SK-N-SH (cell line): ENCODE measurements around the gene KLHDC10. TPM values are rescaled to one million over a fixed set of nuclear protein-coding genes. Genes with fewer than 3 reads are reported as not detected.

ENCODE experiments used
- CTCF ChIA-PET: fragments of 300-600, 350-600 bp; formaldehyde crosslinking; extraction: SDS; loops from one replicate; lab custom pipeline; 2021; lab: Yijun Ruan, JAX
- POLR2A ChIA-PET: fragments of 350-600 bp; sonication (Branson Sonifier 250); formaldehyde crosslinking; extraction: SDS; loops from one replicate; lab custom pipeline; 2020; ENCODE audit warnings: antibody characterized with exemption, inconsistent platforms; lab: Yijun Ruan, JAX
- DNase-seq: peaks from one replicate; pipeline ENCODE4 v3.0.0; 2012
- H2AFZ ChIP-seq: fragments of 200-600 bp; sonication (generic); 2 replicates; pipeline ENCODE4 v1.8.1; 2016; ENCODE audit warnings: antibody characterized with exemption, mild to moderate bottlenecking, low read depth
- H3F3A ChIP-seq: fragments of 200-600 bp; sonication (generic); replicated peaks from 2 replicates; pipeline ENCODE3; 2016; ENCODE audit warnings: antibody characterized with exemption, mild to moderate bottlenecking; ENCODE audit not compliant: insufficient read depth
- H3K27ac ChIP-seq, 2 experiments: fragments of 200-500 bp in 1 of 2; fragments of 200-600 bp in 1 of 2; sonication (Bioruptor generic) in 1 of 2; sonication (generic), shearing (Covaris generic) in 1 of 2; 2 replicates each; pipeline versions ENCODE4 v1.5.1 to v1.6.1; 2014 to 2016; ENCODE audit warnings: low read depth in 2 of 2, inconsistent platforms in 1 of 2, low read length in 1 of 2, mild to moderate bottlenecking in 1 of 2, mixed read lengths in 1 of 2
- H3K27me3 ChIP-seq: fragments of 200-600 bp; sonication (generic), shearing (Covaris generic); 2 replicates; pipeline ENCODE4 v1.6.1; 2016; ENCODE audit warnings: mixed run types; ENCODE audit not compliant: insufficient read depth
- H3K36me3 ChIP-seq, 2 experiments: fragments of 200-500 bp in 1 of 2; fragments of 200-600 bp in 1 of 2; sonication (Bioruptor generic) in 1 of 2; sonication (generic) in 1 of 2; replicated peaks in 1 of 2; 2 replicates each; pipeline versions ENCODE3 to v1.5.1; 2014 to 2016; ENCODE audit warnings: low read length in 1 of 2, mild to moderate bottlenecking in 1 of 2; ENCODE audit not compliant: insufficient read depth in 2 of 2, control insufficient read depth in 1 of 2
- H3K4me1 ChIP-seq, 2 experiments: fragments of 200-500 bp in 1 of 2; fragments of 200-600 bp in 1 of 2; sonication (Bioruptor generic) in 1 of 2; sonication (generic), shearing (Covaris generic) in 1 of 2; 2 replicates each; pipeline versions ENCODE4 v1.5.1 to v1.6.1; 2014 to 2016; ENCODE audit warnings: low read depth in 1 of 2, low read length in 1 of 2, mixed run types in 1 of 2; ENCODE audit not compliant: insufficient read depth in 2 of 2, control insufficient read depth in 1 of 2
- H3K4me2 ChIP-seq: fragments of 200-600 bp; sonication (generic), shearing (Covaris generic); 2 replicates; pipeline ENCODE4 v1.6.1; 2017; ENCODE audit warnings: mixed run types
- H3K4me3 ChIP-seq, 2 experiments: fragments of 200-500 bp in 1 of 2; fragments of 200-600 bp in 1 of 2; sonication (Bioruptor generic) in 1 of 2; sonication (generic), shearing (Covaris generic) in 1 of 2; 2 replicates each; pipeline versions ENCODE4 v1.5.1 to v1.8.1; 2014 to 2016; ENCODE audit warnings: low read depth in 2 of 2, inconsistent platforms in 1 of 2, low read length in 1 of 2, mild to moderate bottlenecking in 1 of 2, mixed read lengths in 1 of 2, moderate library complexity in 1 of 2
- H3K79me2 ChIP-seq: fragments of 200-600 bp; sonication (generic); 2 replicates; pipeline ENCODE4 v1.8.1; 2017; ENCODE audit warnings: mild to moderate bottlenecking; ENCODE audit not compliant: insufficient read depth
- H3K9ac ChIP-seq: fragments of 200-600 bp; sonication (generic); 2 replicates; pipeline ENCODE4 v1.6.1; 2017; ENCODE audit warnings: mixed run types
- H3K9me2 ChIP-seq: fragments of 200-600 bp; sonication (generic); 2 replicates; pipeline ENCODE4 v1.6.1; 2017; ENCODE audit warnings: mixed run types
- H3K9me3 ChIP-seq: fragments of 200-600 bp; sonication (generic); 2 replicates; pipeline ENCODE4 v1.6.1; 2017; ENCODE audit warnings: mixed run types, mild to moderate bottlenecking, moderate library complexity
- H4K20me1 ChIP-seq: fragments of 200-600 bp; sonication (generic); 2 replicates; pipeline ENCODE4 v1.6.1; 2017; ENCODE audit warnings: mild to moderate bottlenecking, mixed run types; ENCODE audit not compliant: insufficient read depth
- EP300 ChIP-seq, 2 experiments: IDR thresholded peaks; 2 replicates each; pipeline versions ENCODE4 v1.4.0 to v1.6.1; 2012; ENCODE audit warnings: borderline replicate concordance in 1 of 2, low read depth in 1 of 2, low read length in 1 of 2
- FOSL2 ChIP-seq: IDR thresholded peaks from 2 replicates; pipeline ENCODE4 v1.4.0; 2012; ENCODE audit warnings: low read depth, mild to moderate bottlenecking, moderate library complexity, borderline replicate concordance
- GABPA ChIP-seq: IDR thresholded peaks from 2 replicates; pipeline ENCODE4 v1.4.0; 2012; ENCODE audit warnings: low read depth, mild to moderate bottlenecking
- IRF3 ChIP-seq: fragments of 150-350 bp; IDR thresholded peaks from 2 replicates; pipeline ENCODE4 v1.6.1; 2016; ENCODE audit warnings: mild to moderate bottlenecking, low read depth, low read length
- NRF1 ChIP-seq: IDR thresholded peaks from 2 replicates; pipeline ENCODE4 v1.6.1; 2012; ENCODE audit warnings: low read depth, mild to moderate bottlenecking, low read length
- RAD21 ChIP-seq: IDR thresholded peaks from 2 replicates; pipeline ENCODE4 v1.6.1; 2012; ENCODE audit warnings: mild to moderate bottlenecking, low read length
- TCF12 ChIP-seq: IDR thresholded peaks from 2 replicates; pipeline ENCODE4 v1.4.0; 2012
- USF1 ChIP-seq: IDR thresholded peaks from 2 replicates; pipeline ENCODE4 v1.4.0; 2012; ENCODE audit warnings: low read depth, borderline replicate concordance
- USF2 ChIP-seq: fragments of 150-350 bp; IDR thresholded peaks from 2 replicates; pipeline ENCODE4 v1.6.1; 2017; ENCODE audit warnings: antibody characterized with exemption, low read length, low read depth, borderline replicate concordance
- ZBTB33 ChIP-seq: IDR thresholded peaks from 2 replicates; pipeline ENCODE4 v1.4.0; 2012; ENCODE audit warnings: low read depth, borderline replicate concordance
- WGBS: methylation state at CpG from one replicate; pipeline ENCODE4 v1.1.6; 2017; ENCODE audit warnings: low lambda C conversion rate; 5-methylcytosine and 5-hydroxymethylcytosine counted together
- polyA plus RNA-seq, 3 experiments: library from polyadenylated mRNA; depleted of rRNA; stranded (reverse); fragments of >200 nt; gene quantifications; 2 replicates each; pipeline ENCODE4 v1.2.3, GENCODE V29; 2012

Gene KLHDC10
- polyA plus RNA-seq, 1 of the 3 experiments (the other 2 are of a cell fraction) = 15.9 TPM

- TF ChIP-seq GABPA (no peak), TCF12 (no peak)
These were observed 61.9 kb downstream of the KLHDC10 start (continued) for GRCh38 chr7:130131964-130132875.

GRCh38 chr7:130133029-130133782 lies 62.9 kb downstream of the KLHDC10 start:
- CTCF ChIA-PET = interaction anchor here (1.1 to 1.4 kb wide), 5 partner anchors 12 to 625 kb away, joined by 3 to 4 read pairs (median 4); no protein-coding TSS in a partner anchor
- POLR2A ChIA-PET = no interaction called here

More at GRCh38 chr7:130133029-130133782, 62.9 kb downstream of the KLHDC10 start:
- Histone ChIP-seq H4K20me1 (no peaks in the 10 kb centered on the region), H3K4me1 (peaks cover 2 to 13% of the 10 kb centered on the region in 2 experiments; a peak in 3 of 4 replicates), H2AFZ (no peak overlapping the region), H3K9ac (no peak overlapping the region), H3K36me3 (peaks cover 64 to 78% of the 10 kb centered on the region in 2 experiments), H3K4me2 (no peak overlapping the region), H3F3A (no peaks in the 10 kb centered on the region), H3K27me3 (no peaks in the 10 kb centered on the region), H3K9me2 (no peaks in the 10 kb centered on the region), H3K79me2 (no peaks in the 10 kb centered on the region), H3K27ac (no peak overlapping the region), H3K4me3 (no peak overlapping the region), H3K9me3 (no peaks in the 10 kb centered on the region)
- TF ChIP-seq RAD21 = no peak
- no peak for TF ChIP-seq TCF12
- TF ChIP-seq NRF1 = no peak
- TF ChIP-seq USF1 = no peak
- no peak for TF ChIP-seq USF2
- no peak for TF ChIP-seq IRF3
- no peak for TF ChIP-seq FOSL2
- no peak for TF ChIP-seq EP300 (IDR thresholded peaks at IDR 0.05; ENCODE audit: borderline replicate concordance in 1 of 2, low read depth in 1 of 2, low read length in 1 of 2)
- no peak for TF ChIP-seq ZBTB33
- DNase-seq = no peak
- WGBS = 94% methylated on average over 7 of the region's 7 CpGs
